Uterus (tissue), 4 donors: ENCODE results near the gene EFNA3. TPM values are rescaled to one million over a fixed set of nuclear protein-coding genes. Genes with fewer than 3 reads are reported as not detected.

Experiments
- DNase-seq, 2 donors: peaks; one replicate each; pipeline ENCODE4 v3.0.0-alpha.2; 2019 to 2020
- H3K27ac ChIP-seq, 2 donors: fragments of 200-600 bp; sonication (generic); 1 replicate in 1 of 2; 2 replicates in 1 of 2; pipeline ENCODE4 v1.5.1; 2016 to 2018
- H3K27me3 ChIP-seq, 2 donors: fragments of 200-600 bp; sonication (generic); one replicate each; pipeline ENCODE4 v1.5.1; 2018 to 2019; ENCODE audit warnings: control low read depth in 1 of 2
- H3K36me3 ChIP-seq, 2 donors: fragments of 200-600 bp; sonication (generic); one replicate each; pipeline ENCODE4 v1.5.1; 2019; ENCODE audit warnings: control low read depth in 1 of 2
- H3K4me1 ChIP-seq, 2 donors: fragments of 200-600 bp; sonication (generic); one replicate each; pipeline ENCODE4 v1.5.1; 2018 to 2019; ENCODE audit warnings: control low read depth in 1 of 2
- H3K4me3 ChIP-seq, 2 donors: fragments of 200-600 bp; sonication (generic); 1 replicate in 1 of 2; 2 replicates in 1 of 2; pipeline ENCODE4 v1.5.1; 2018 to 2019; ENCODE audit warnings: mild to moderate bottlenecking in 1 of 2
- H3K9me3 ChIP-seq, 2 donors: fragments of 200-600 bp; sonication (generic); one replicate each; pipeline ENCODE4 v1.5.1; 2019; ENCODE audit warnings: control low read depth in 1 of 2
- CTCF ChIP-seq, 4 experiments: fragments of 200-600 bp in 2 of 4; fragments of 450-650 bp in 2 of 4; sonication (generic) in 2 of 4; IDR thresholded peaks; one replicate each; pipeline ENCODE4 v1.5.1; 2016 to 2019; ENCODE audit warnings: antibody characterized with exemption in 4 of 4, mild to moderate bottlenecking in 2 of 4, moderate library complexity in 1 of 4
- POLR2A ChIP-seq, 2 donors: fragments of 450-650 bp; IDR thresholded peaks; one replicate each; pipeline ENCODE4 v1.6.1; 2016; ENCODE audit warnings: antibody characterized with exemption in 2 of 2, mild to moderate bottlenecking in 1 of 2, moderate library complexity in 1 of 2
- intact Hi-C: fragments of 100-400 bp; cut with DNase I; formaldehyde crosslinking; loops from one replicate; pipeline ENCODE4 v1.15.1; 2023; ENCODE audit warnings: low total_unique reads
- total RNA-seq, 4 donors: library from RNA; depleted of rRNA in 3 of 4; stranded (reverse); fragments of >200 nt in 3 of 4; gene quantifications; one replicate each; pipeline versions ENCODE4 v1.1.0 to v1.2.4, GENCODE V29; 2014 to 2023
- donor health status: DM: yes; HTN: yes; CAD: no.

The EFNA3 gene
- total RNA-seq, 4 donors from 2014 or later, result 3.2 to 7.6 (median 3.3) TPM; not detected in 1

GRCh38 chr1:155033524-155033923, 45.1 kb upstream of the EFNA3 start, which contains the start of the genes DCST1 and DCST2:
Gene DCST1 (plus strand): TSS chr1:155033824. CDS start chr1:155034037, 213 bp downstream.
Gene DCST2 (minus strand): TSS chr1:155033781. CDS start chr1:155033701, 80 bp downstream.
- H3K27ac ChIP-seq, result no peak within 1 kb of the TSS
- DNase-seq, result no peak
- H3K4me1 ChIP-seq, result no peaks in the 10 kb centered on the region
- TF ChIP-seq POLR2A (IDR thresholded peaks at IDR 0.05) (no peak), CTCF (IDR thresholded peaks at IDR 0.05) (no peak)
- H3K4me3 ChIP-seq, result no peak within 1 kb of the TSS
- no peaks in the 10 kb centered on the region for H3K36me3 ChIP-seq
- H3K27me3 ChIP-seq, result no peaks in the 10 kb centered on the region
- no peaks in the 10 kb centered on the region for H3K9me3 ChIP-seq
- intact Hi-C loops, result no loop called here

GRCh38 chr1:155034318-155035208, 44.1 kb upstream of the EFNA3 start:
- TF ChIP-seq CTCF (IDR thresholded peaks at IDR 0.05) (no peak), POLR2A (IDR thresholded peaks at IDR 0.05) (no peak)

GRCh38 chr1:155035936-155036335, 42.7 kb upstream of the EFNA3 start:
- Histone ChIP-seq H3K4me3 (no peak overlapping the region), H3K4me1 (no peaks in the 10 kb centered on the region), H3K27ac (no peak overlapping the region), H3K36me3 (no peaks in the 10 kb centered on the region), H3K9me3 (no peaks in the 10 kb centered on the region), H3K27me3 (no peaks in the 10 kb centered on the region)
- TF ChIP-seq POLR2A (IDR thresholded peaks at IDR 0.05) (no peak), CTCF (IDR thresholded peaks at IDR 0.05) (no peak)
- intact Hi-C loops, result no loop called here
- no peak for DNase-seq

More at GRCh38 chr1:155034318-155035208, 44.1 kb upstream of the EFNA3 start:
- intact Hi-C loops, result no loop called here
- H3K4me1 ChIP-seq, result no peaks in the 10 kb centered on the region
- no peaks in the 10 kb centered on the region for H3K36me3 ChIP-seq
- no peak for DNase-seq
- no peak overlapping the region for H3K27ac ChIP-seq
- no peaks in the 10 kb centered on the region for H3K9me3 ChIP-seq
- H3K4me3 ChIP-seq, result no peak overlapping the region
- no peaks in the 10 kb centered on the region for H3K27me3 ChIP-seq

- intact Hi-C loops, result no loop called here
- no peak for TF ChIP-seq CTCF (IDR thresholded peaks at IDR 0.05)
- TF ChIP-seq POLR2A (IDR thresholded peaks at IDR 0.05), result no peak
- Histone ChIP-seq H3K36me3 (no peaks in the 10 kb centered on the region), H3K9me3 (no peaks in the 10 kb centered on the region), H3K27ac (no peak overlapping the region), H3K4me3 (no peak overlapping the region), H3K4me1 (no peaks in the 10 kb centered on the region), H3K27me3 (no peaks in the 10 kb centered on the region)
- DNase-seq, result no peak
These were observed 41.6 kb upstream of the EFNA3 start for GRCh38 chr1:155037043-155037442.

- H3K4me3 ChIP-seq, result no peak overlapping the region
- H3K4me1 ChIP-seq, result no peaks in the 10 kb centered on the region
- no peaks in the 10 kb centered on the region for H3K9me3 ChIP-seq
- H3K27ac ChIP-seq, result no peak overlapping the region
- H3K36me3 ChIP-seq, result no peaks in the 10 kb centered on the region
- no peak for DNase-seq
- no peak for TF ChIP-seq POLR2A (IDR thresholded peaks at IDR 0.05)
- TF ChIP-seq CTCF (IDR thresholded peaks at IDR 0.05), result no peak
- H3K27me3 ChIP-seq, result no peaks in the 10 kb centered on the region
- intact Hi-C loops, result no loop called here
These were observed 40.7 kb upstream of the EFNA3 start for GRCh38 chr1:155037851-155038441.
